ENCODE measurements around the gene BICRAL. TPM values are rescaled to one million over a fixed set of nuclear protein-coding genes. Genes with fewer than 3 reads are reported as not detected.

Gene BICRAL
- total and polyA plus RNA-seq, 2 of the 4 experiments (the other 2 are of a cell fraction) = 4.0 to 6.1 TPM

DNA sequence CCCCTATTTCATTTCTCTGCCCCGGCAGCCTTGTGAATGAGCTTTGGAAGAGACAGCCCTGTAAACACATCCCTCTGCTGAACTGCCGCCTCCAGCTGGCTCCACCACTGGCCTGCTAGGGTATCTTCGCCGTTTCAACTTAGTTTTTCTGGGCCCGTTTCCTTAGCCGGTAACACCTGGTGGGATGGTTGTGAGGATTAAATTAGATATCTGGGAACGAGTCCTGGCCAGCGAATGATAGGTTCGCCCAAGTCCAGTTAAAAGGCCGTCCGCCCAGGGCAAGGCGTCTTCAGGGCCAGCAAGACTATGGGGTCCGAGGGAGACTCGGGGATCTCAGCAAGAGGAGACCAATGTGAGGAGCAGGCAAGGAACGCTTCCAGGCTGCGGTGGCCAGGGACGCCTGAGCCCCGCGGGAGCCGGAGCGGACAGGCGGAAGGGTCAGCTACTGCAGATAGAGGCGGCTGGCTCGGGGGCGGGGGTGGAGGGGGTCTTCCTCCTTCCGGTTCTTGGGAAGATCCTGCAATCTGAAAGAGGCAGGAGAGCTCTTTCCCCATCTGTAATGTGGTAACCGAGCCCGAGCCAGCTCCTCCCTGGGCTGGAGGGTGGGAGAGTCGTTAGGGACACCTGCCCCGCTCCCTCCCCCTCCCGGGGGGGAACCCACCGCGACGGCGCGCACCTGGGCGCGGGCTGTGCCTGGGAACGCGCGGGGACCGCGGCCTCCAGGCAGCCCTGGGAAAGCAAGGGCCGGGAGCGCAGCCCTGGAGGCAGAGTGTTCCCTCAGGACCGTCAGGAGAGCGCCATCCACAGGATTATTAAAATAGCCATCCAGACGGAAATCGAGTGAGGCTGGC, 129.5 kb downstream of the BICRAL start:
- no peak overlapping the region for H2AK9ac ChIP-seq (replicated peaks; ENCODE audit: low read depth, low read length, poor library complexity)
- H3K56ac ChIP-seq (ENCODE audit: extremely low read depth, insufficient read depth, low read length) = no peak overlapping the region
- H3K18ac ChIP-seq (ENCODE audit: low read depth, low read length) = no peak overlapping the region
- no peak overlapping the region for H4K91ac ChIP-seq (ENCODE audit: insufficient read depth, low read depth, low read length)
- H4K5ac ChIP-seq (ENCODE audit: low read depth, low read length) = peak overlapping the region; percentile 41; the same call in 1 of the 2 replicates
- H2BK15ac ChIP-seq (ENCODE audit: low read depth, low read length) = no peak overlapping the region
- no peaks in the 10 kb centered on the region for H3K9me1 ChIP-seq (ENCODE audit: insufficient read depth, low read length)
- H3K23ac ChIP-seq (ENCODE audit: low read depth, low read length) = no peak overlapping the region; the same call in 1 of the 2 replicates
- no peaks in the 10 kb centered on the region for H3K4me1 ChIP-seq (ENCODE audit: control insufficient read depth, insufficient read depth, low read length)
- no peaks in the 10 kb centered on the region for H3K9me3 ChIP-seq (ENCODE audit: control insufficient read depth, insufficient read depth, low read length)
- H3K9ac ChIP-seq (ENCODE audit: low read depth, low read length) = no peak overlapping the region
- H3K4me3 ChIP-seq (ENCODE audit: insufficient read depth, low read depth, low read length) = no peak overlapping the region
- ChIA-PET CTCF (interaction anchor here (0.7 kb wide), 1 partner anchor 232 kb away, joined by 6 read pairs; no protein-coding TSS in a partner anchor), POLR2A (ENCODE audit: unreplicated experiment) (no interaction called here)
- H2BK5ac ChIP-seq (ENCODE audit: low read depth, low read length, poor library complexity, severe bottlenecking) = no peak overlapping the region
- no peak overlapping the region for H3K14ac ChIP-seq (replicated peaks; ENCODE audit: low read depth, low read length)
- TF ChIP-seq CEBPB (IDR thresholded peaks at IDR 0.05; ENCODE audit: low read depth, low read length) = no peak
- TF ChIP-seq, protein P1, sequence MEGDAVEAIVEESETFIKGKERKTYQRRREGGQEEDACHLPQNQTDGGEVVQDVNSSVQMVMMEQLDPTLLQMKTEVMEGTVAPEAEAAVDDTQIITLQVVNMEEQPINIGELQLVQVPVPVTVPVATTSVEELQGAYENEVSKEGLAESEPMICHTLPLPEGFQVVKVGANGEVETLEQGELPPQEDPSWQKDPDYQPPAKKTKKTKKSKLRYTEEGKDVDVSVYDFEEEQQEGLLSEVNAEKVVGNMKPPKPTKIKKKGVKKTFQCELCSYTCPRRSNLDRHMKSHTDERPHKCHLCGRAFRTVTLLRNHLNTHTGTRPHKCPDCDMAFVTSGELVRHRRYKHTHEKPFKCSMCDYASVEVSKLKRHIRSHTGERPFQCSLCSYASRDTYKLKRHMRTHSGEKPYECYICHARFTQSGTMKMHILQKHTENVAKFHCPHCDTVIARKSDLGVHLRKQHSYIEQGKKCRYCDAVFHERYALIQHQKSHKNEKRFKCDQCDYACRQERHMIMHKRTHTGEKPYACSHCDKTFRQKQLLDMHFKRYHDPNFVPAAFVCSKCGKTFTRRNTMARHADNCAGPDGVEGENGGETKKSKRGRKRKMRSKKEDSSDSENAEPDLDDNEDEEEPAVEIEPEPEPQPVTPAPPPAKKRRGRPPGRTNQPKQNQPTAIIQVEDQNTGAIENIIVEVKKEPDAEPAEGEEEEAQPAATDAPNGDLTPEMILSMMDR (conservative IDR thresholded peaks at IDR 0.05; ENCODE audit: low read depth, low read length) = 0 out of 2 replicates have a peak, but pooled peaks have one; percentile 7
- peak overlapping the region in 1 of 2 experiments; percentile 57; a peak in 1 of 4 replicates for H4K8ac ChIP-seq (ENCODE audit: low read depth in 2 of 2, low read length in 2 of 2)
- WGBS, 2 experiments (ENCODE audit: extremely low coverage in 2 of 2, insufficient read length in 1 of 2) = 21% methylated on average over 9 of the region's 49 CpGs; no CpG with 5 or more reads in 1 of the 2 experiments
- H2AFZ ChIP-seq (replicated peaks; ENCODE audit: low read length, poor library complexity) = peak overlapping the region; percentile 83
- H2AK5ac ChIP-seq (ENCODE audit: low read depth, low read length) = no peak overlapping the region
- no peaks in the 10 kb centered on the region for H3K79me1 ChIP-seq (ENCODE audit: low read depth in 1 of 2, low read length in 2 of 2)
- no peak overlapping the region for H3K4ac ChIP-seq (ENCODE audit: low read depth, low read length)
- no peaks in the 10 kb centered on the region for H4K20me1 ChIP-seq (ENCODE audit: insufficient read depth, low read length)
- intact Hi-C loops (cut with micrococcal nuclease) = no loop called here
- no peak overlapping the region for H3K27ac ChIP-seq (ENCODE audit: insufficient read depth, low read length)
- no peak overlapping the region for H2BK20ac ChIP-seq (ENCODE audit: low read depth, low read length)
- DNase-seq (no peak), ATAC-seq (ENCODE audit: low read depth) (peak; percentile 37)
- BruUV-seq (replicated peaks) = no TSS peak
- peaks cover 3% of the 10 kb centered on the region for H3K27me3 ChIP-seq (ENCODE audit: control insufficient read depth, insufficient read depth, low read length)
- no peaks in the 10 kb centered on the region for H3K36me3 ChIP-seq (ENCODE audit: control insufficient read depth, insufficient read depth, low read length)
- dilution Hi-C loops (cut with HindIII; ENCODE audit: low sequenced_read_pairs, unreplicated experiment) = no loop called here
- no peak overlapping the region for H2BK120ac ChIP-seq (ENCODE audit: low read depth, low read length)
- in situ Hi-C loops (cut with MboI; ENCODE audit: low sequenced_read_pairs) = no loop called here
- peak overlapping the region; percentile 7; the same call in 1 of the 2 replicates for H3K4me2 ChIP-seq (ENCODE audit: low read depth, low read length)
